Activated T-helper 1 cell treated with anti-CD3 and anti-CD28 coated beads, Interleukin-12 subunit alpha, Interleukin-12 subunit beta, Interleukin-2, Interleukin-4 antibody, amounts not matched to agents 30 ng/mL and 10 ng/mL and 1 ng/mL, durations not matched to agents 14 hours and 24 hours and 36 hours (primary cell): Measurements from ENCODE around the gene PVR. TPM values are rescaled to one million over a fixed set of nuclear protein-coding genes. Genes with fewer than 3 reads are reported as not detected.
"Not testable (repeated sequence)": the region's sequence is repeated elsewhere in the genome, so short reads cannot be mapped to it uniquely, and the experiment has no call there.

Source experiments
- DNase-seq: peaks from one replicate; pipeline ENCODE4 v3.0.0; 2021; ENCODE audit warnings: low spot score
- H3K27ac Mint-ChIP-seq: one replicate; pipeline ENCODE4 v1.8.0; 2021; ENCODE audit warnings: mild to moderate bottlenecking, mixed read lengths
- H3K27me3 Mint-ChIP-seq: one replicate; pipeline ENCODE4 v1.8.0; 2022; ENCODE audit warnings: mild to moderate bottlenecking, moderate library complexity, mixed read lengths; ENCODE audit not compliant: insufficient read depth
- H3K36me3 Mint-ChIP-seq: one replicate; pipeline ENCODE4 v1.8.0; 2021; ENCODE audit warnings: low read depth, mixed read lengths
- H3K4me1 Mint-ChIP-seq: one replicate; pipeline ENCODE4 v1.8.0; 2021; ENCODE audit warnings: low read depth, mixed read lengths
- H3K4me3 Mint-ChIP-seq: one replicate; pipeline ENCODE4 v1.8.0; 2021; ENCODE audit warnings: mild to moderate bottlenecking, moderate library complexity, mixed read lengths
- H3K9me3 Mint-ChIP-seq: one replicate; pipeline ENCODE4 v1.8.0; 2021; ENCODE audit warnings: mixed read lengths
- intact Hi-C: fragments of 100-400 bp; cut with micrococcal nuclease; formaldehyde crosslinking; loops from one replicate; pipeline ENCODE4 v1.15.1; 2024
- total RNA-seq: library from RNA; stranded (reverse); gene quantifications from 2 replicates; pipeline ENCODE4 v1.2.3, GENCODE V29; 2022

Gene PVR
- total RNA-seq, 1 donor from 2014 or later, result 20.6 TPM

DNA sequence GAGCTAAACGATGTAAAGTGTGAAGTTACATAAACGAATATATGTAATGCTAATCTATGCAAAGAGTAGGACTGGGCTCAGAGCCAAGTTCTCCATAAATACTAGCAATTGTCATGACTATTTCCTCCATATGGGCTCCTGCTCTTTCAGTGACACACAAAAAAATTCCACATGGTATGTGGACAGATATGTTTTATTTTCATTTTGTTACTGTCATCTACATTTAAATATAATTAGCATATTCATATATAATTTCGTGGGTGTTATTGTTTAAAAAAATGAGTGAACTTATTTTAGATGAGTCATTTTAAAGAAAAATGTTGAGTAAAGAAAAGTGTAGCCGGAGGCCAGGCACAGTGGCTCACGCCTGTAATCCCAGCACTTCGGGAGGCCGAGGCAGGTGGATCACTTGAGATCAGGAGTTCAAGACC is 35.3 kb upstream of the PVR start:
- Mint-ChIP-seq H3K36me3 (no peaks in the 10 kb centered on the region), H3K27ac (no peak overlapping the region), H3K9me3 (peaks cover 12% of the 10 kb centered on the region), H3K27me3 (peaks cover 1% of the 10 kb centered on the region), H3K4me3 (no peak overlapping the region), H3K4me1 (no peaks in the 10 kb centered on the region)
- intact Hi-C loops, result no loop called here
- DNase-seq, result no peak

DNA sequence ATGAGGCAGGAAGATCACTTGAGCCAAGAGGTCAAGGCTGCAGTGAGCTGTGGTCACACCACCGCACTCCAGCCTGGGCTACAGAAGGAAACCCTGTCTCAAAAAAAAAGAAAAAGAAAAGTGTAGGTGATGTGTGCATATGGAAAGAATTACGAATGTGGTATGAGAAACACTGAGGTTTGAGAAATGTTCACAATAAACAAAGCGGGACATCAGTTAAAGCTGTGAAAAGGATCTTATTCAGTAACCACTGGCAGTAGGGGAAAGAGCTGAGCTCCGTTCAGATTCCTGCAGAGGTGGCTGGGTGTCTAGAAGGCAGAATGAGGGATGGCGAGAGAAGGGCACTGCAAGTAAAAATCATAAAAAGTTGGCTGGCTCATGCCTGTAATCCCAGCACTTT is 34.5 kb upstream of the PVR start:
- Mint-ChIP-seq H3K9me3 (peaks cover 12% of the 10 kb centered on the region), H3K4me1 (no peaks in the 10 kb centered on the region), H3K27ac (no peak overlapping the region), H3K36me3 (no peaks in the 10 kb centered on the region), H3K27me3 (no peaks in the 10 kb centered on the region), H3K4me3 (no peak overlapping the region)
- DNase-seq, result no peak
- intact Hi-C loops, result no loop called here

GRCh38 chr19:44610497-44610896 is 33.2 kb upstream of the PVR start:
- intact Hi-C loops, DNase-seq, H3K27ac Mint-ChIP-seq, H3K27me3 Mint-ChIP-seq, H3K36me3 Mint-ChIP-seq, H3K4me3 Mint-ChIP-seq, H3K4me1 Mint-ChIP-seq: not testable (repeated sequence)
- peaks cover 12% of the 10 kb centered on the region for H3K9me3 Mint-ChIP-seq

DNA sequence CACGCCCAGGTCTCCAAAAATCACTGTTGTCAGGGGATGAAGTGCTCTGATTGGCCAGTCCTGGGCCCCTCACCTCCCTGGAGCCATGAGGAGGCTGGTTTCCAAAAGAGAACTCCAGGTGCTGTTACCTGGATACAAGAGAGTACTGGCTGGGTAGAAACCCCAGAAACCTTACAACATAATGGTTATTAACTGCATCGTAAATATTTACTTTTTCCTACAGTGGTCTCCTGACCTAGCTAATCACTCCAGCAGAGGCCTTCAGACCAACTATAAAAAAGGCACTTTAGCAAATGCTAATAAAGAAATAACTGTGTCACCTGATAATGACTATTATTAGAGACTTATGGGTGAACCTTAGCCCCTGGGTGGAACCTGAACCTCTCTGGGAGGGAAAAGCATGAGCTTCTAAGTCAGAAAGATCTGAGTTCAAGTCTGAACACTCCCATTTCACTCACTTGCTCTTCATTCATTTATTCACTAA is 31.9 kb upstream of the PVR start:
- no peak for DNase-seq
- no peaks in the 10 kb centered on the region for H3K4me1 Mint-ChIP-seq
- H3K36me3 Mint-ChIP-seq, result no peaks in the 10 kb centered on the region
- no peaks in the 10 kb centered on the region for H3K27me3 Mint-ChIP-seq
- H3K4me3 Mint-ChIP-seq, result no peak overlapping the region
- intact Hi-C loops, result no loop called here
- no peak overlapping the region for H3K27ac Mint-ChIP-seq
- peaks cover 11% of the 10 kb centered on the region for H3K9me3 Mint-ChIP-seq

- no peaks in the 10 kb centered on the region for H3K9me3 Mint-ChIP-seq
- intact Hi-C loops, result no loop called here
These were observed 30.2 kb upstream of the PVR start, which contains the start of gene IGSF23 for GRCh38 chr19:44613295-44614178. TSS of gene IGSF23 (plus strand) at chr19:44613563. CDS start at chr19:44613646, 83 bp downstream.

DNA sequence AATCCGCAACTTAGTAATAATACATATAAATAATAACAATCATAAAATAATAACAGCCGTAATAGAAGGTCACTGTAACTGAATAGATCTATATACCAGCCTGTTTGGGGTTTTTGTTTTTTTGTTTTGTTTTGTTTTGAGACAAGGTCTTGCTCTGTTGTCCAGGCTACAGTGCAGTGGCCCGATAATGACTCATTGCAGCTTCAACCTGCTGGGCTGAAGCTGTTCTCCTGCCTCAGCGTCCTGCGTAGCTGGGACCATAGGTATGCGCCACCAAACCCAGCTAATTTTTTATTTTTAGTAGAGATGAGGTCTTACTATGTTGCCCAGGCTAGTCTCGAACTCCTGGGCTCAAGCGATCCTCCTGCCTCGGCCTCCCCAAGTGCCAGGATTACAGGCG is 29.4 kb upstream of the PVR start:
- H3K9me3 Mint-ChIP-seq, result no peaks in the 10 kb centered on the region
- H3K4me3 Mint-ChIP-seq, result no peak overlapping the region
- no peaks in the 10 kb centered on the region for H3K27me3 Mint-ChIP-seq
- H3K27ac Mint-ChIP-seq, result no peak overlapping the region
- intact Hi-C loops, result no loop called here
- DNase-seq, result no peak
- H3K36me3 Mint-ChIP-seq, result no peaks in the 10 kb centered on the region
- no peaks in the 10 kb centered on the region for H3K4me1 Mint-ChIP-seq

More at GRCh38 chr19:44613295-44614178, 30.2 kb upstream of the PVR start, which contains the start of gene IGSF23:
- DNase-seq, result no peak
- Mint-ChIP-seq H3K27ac (no peak within 1 kb of the TSS), H3K4me3 (no peak within 1 kb of the TSS), H3K36me3 (no peaks in the 10 kb centered on the region), H3K4me1 (no peaks in the 10 kb centered on the region), H3K27me3 (no peaks in the 10 kb centered on the region)

- H3K9me3 Mint-ChIP-seq, result no peaks in the 10 kb centered on the region
These were observed 27.9 kb upstream of the PVR start for GRCh38 chr19:44615863-44616247.

DNA sequence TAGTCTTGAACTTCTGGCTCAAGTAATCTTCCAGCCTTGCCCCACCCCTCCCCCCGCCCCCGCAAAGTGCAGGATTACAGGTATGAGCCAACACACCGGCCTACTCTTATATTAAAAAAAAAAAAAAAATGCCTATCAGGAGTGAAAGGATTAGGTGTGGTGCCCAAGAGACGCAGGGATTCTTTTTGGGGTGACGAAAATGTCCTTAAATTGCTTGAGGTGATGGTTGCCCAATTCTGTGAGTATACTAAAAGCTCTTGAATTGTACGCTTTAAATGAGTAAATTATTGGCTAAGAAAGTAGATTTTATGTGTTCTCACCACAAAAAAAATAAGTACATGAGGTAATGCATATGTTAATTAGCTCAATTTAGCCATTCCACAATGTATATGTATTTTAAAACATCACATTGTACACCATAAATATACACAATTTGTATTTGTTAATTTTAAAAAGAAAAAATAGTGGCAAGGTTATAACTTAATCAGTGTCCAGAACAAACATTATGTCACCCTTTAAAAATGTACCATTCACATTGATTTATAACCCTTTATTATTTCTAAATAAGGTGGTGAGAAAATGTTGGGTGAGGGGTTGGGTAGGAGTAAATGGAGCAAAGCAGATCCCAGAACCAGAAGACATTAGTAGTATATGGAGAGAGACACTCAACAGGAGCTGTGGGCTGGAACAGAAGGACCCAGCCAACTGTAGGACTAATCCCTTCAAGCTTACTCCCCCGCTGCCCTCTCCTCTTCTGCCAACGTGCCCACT is 26.4 kb upstream of the PVR start:
- intact Hi-C loops, result no loop called here

More at GRCh38 chr19:44615863-44616247, 27.9 kb upstream of the PVR start:
- no peak overlapping the region for H3K27ac Mint-ChIP-seq
- H3K4me3 Mint-ChIP-seq, result no peak overlapping the region
- intact Hi-C loops, result no loop called here
- no peaks in the 10 kb centered on the region for H3K4me1 Mint-ChIP-seq
- H3K27me3 Mint-ChIP-seq, result no peaks in the 10 kb centered on the region
- H3K36me3 Mint-ChIP-seq, result no peaks in the 10 kb centered on the region
- DNase-seq, result no peak

GRCh38 chr19:44618640-44619357 is 24.9 kb upstream of the PVR start:
- H3K36me3 Mint-ChIP-seq, result no peaks in the 10 kb centered on the region
- intact Hi-C loops, result no loop called here
- no peak overlapping the region for H3K4me3 Mint-ChIP-seq
- peaks cover 4% of the 10 kb centered on the region for H3K9me3 Mint-ChIP-seq
- no peak overlapping the region for H3K27ac Mint-ChIP-seq
- H3K27me3 Mint-ChIP-seq, result no peaks in the 10 kb centered on the region
- DNase-seq, result no peak
- no peaks in the 10 kb centered on the region for H3K4me1 Mint-ChIP-seq

More for the DNA sequence above, 26.4 kb upstream of the PVR start:
- Mint-ChIP-seq H3K36me3 (no peaks in the 10 kb centered on the region), H3K27me3 (no peaks in the 10 kb centered on the region), H3K27ac (no peak overlapping the region), H3K9me3 (no peaks in the 10 kb centered on the region), H3K4me3 (no peak overlapping the region), H3K4me1 (no peaks in the 10 kb centered on the region)
- no peak for DNase-seq

GRCh38 chr19:44620667-44621066 is 23.0 kb upstream of the PVR start:
- no peaks in the 10 kb centered on the region for H3K27me3 Mint-ChIP-seq
- intact Hi-C loops, result no loop called here
- H3K4me3 Mint-ChIP-seq, result no peak overlapping the region
- no peaks in the 10 kb centered on the region for H3K4me1 Mint-ChIP-seq
- H3K27ac Mint-ChIP-seq, result no peak overlapping the region
- DNase-seq, result no peak
- no peaks in the 10 kb centered on the region for H3K36me3 Mint-ChIP-seq
- H3K9me3 Mint-ChIP-seq, result peaks cover 4% of the 10 kb centered on the region

- H3K27me3 Mint-ChIP-seq, result no peaks in the 10 kb centered on the region
- no peak for DNase-seq
- intact Hi-C loops, result no loop called here
- no peak overlapping the region for H3K27ac Mint-ChIP-seq
- H3K4me3 Mint-ChIP-seq, result no peak overlapping the region
- H3K9me3 Mint-ChIP-seq, result peaks cover 4% of the 10 kb centered on the region
- no peaks in the 10 kb centered on the region for H3K36me3 Mint-ChIP-seq
- no peaks in the 10 kb centered on the region for H3K4me1 Mint-ChIP-seq
These were observed 22.3 kb upstream of the PVR start for GRCh38 chr19:44621367-44621766.

DNA sequence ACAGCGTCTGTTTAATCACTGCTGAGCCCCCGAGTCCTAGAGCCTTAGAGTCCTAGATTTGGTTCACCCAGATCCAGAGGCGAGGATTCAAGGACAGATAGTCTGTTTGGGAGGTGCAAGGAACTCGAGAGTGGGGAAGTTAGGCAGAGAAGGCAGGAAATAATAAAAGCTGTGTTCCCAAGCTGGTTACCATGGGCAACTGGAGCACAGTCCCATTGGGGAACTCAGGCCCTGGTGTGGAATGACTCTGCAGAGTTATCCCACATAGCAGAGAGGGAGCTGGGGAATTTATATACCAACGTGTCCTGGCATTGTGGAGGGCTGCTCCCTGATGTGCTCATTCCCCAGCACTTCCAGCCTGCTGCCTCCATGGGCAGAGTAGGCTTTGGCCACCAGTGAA is 20.6 kb upstream of the PVR start:
- no peaks in the 10 kb centered on the region for H3K27me3 Mint-ChIP-seq
- H3K4me3 Mint-ChIP-seq, result no peak overlapping the region
- H3K36me3 Mint-ChIP-seq, result no peaks in the 10 kb centered on the region
- H3K9me3 Mint-ChIP-seq, result peaks cover 4% of the 10 kb centered on the region
- no peaks in the 10 kb centered on the region for H3K4me1 Mint-ChIP-seq
- intact Hi-C loops, result no loop called here
- H3K27ac Mint-ChIP-seq, result no peak overlapping the region
- no peak for DNase-seq
